CD14-positive monocyte (primary cell): ENCODE data around the gene DPCD. TPM values are rescaled to one million over a fixed set of nuclear protein-coding genes. Genes with fewer than 3 reads are reported as not detected.
A peak's percentile ranks its signal among the peaks of the same experiment; 100 is the strongest.

Source experiments
- DNase-seq, 3 donors: peaks; one replicate each; pipeline ENCODE4 v3.0.0-alpha.2; 2011 to 2022
- H2AFZ ChIP-seq: 2 replicates; pipeline ENCODE4 v1.6.0; 2012; ENCODE audit warnings: mild to moderate bottlenecking, low read depth, low read length, inconsistent platforms; ENCODE audit not compliant: insufficient read depth, poor library complexity, severe bottlenecking
- H3K27ac ChIP-seq, 2 donors: 1 replicate in 1 of 2; 2 replicates in 1 of 2; pipeline ENCODE4 v1.5.1; 2012 to 2013; ENCODE audit warnings: low read length in 2 of 2, control low read depth in 1 of 2, inconsistent platforms in 1 of 2, low read depth in 1 of 2, mild to moderate bottlenecking in 1 of 2
- H3K27me3 ChIP-seq, 2 donors: one replicate each; pipeline versions ENCODE4 v1.6.0 to v1.6.1; 2011 to 2013; ENCODE audit warnings: low read length in 2 of 2; ENCODE audit not compliant: control insufficient read depth in 2 of 2, insufficient read depth in 2 of 2
- H3K36me3 ChIP-seq, 2 donors: replicated peaks in 1 of 2; 1 replicate in 1 of 2; 2 replicates in 1 of 2; pipeline versions ENCODE4 v1.5.1 to v1.6.1; 2012 to 2013; ENCODE audit warnings: low read length in 2 of 2, control low read depth in 1 of 2, inconsistent platforms in 1 of 2, mild to moderate bottlenecking in 1 of 2; ENCODE audit not compliant: insufficient read depth in 2 of 2, control insufficient read depth in 1 of 2
- H3K4me1 ChIP-seq, 2 donors: 1 replicate in 1 of 2; 2 replicates in 1 of 2; pipeline versions ENCODE4 v1.5.1 to v1.6.1; 2012 to 2013; ENCODE audit warnings: low read length in 2 of 2, control low read depth in 1 of 2, inconsistent platforms in 1 of 2, mild to moderate bottlenecking in 1 of 2, moderate library complexity in 1 of 2; ENCODE audit not compliant: insufficient read depth in 2 of 2, control insufficient read depth in 1 of 2
- H3K4me2 ChIP-seq: replicated peaks from 2 replicates; pipeline ENCODE3; 2012; ENCODE audit warnings: low read length, moderate library complexity, mild to moderate bottlenecking; ENCODE audit not compliant: poor library complexity, severe bottlenecking; ENCODE audit errors: extremely low read depth
- H3K4me3 ChIP-seq, 3 experiments: fragments of 200-600 bp in 1 of 3; sonication (generic) in 1 of 3; replicated peaks in 1 of 3; 1 replicate in 2 of 3; 2 replicates in 1 of 3; pipeline ENCODE4 v1.5.1; 2011 to 2013; ENCODE audit warnings: low read length in 3 of 3, mild to moderate bottlenecking in 3 of 3, control low read depth in 2 of 3, low read depth in 2 of 3, inconsistent platforms in 1 of 3, moderate library complexity in 1 of 3
- H3K79me2 ChIP-seq: 2 replicates; pipeline ENCODE4 v1.6.0; 2012; ENCODE audit warnings: mild to moderate bottlenecking, control low read depth, inconsistent platforms, low read length, moderate library complexity; ENCODE audit not compliant: insufficient read depth
- H3K9ac ChIP-seq: 2 replicates; pipeline ENCODE4 v1.6.0; 2017; ENCODE audit warnings: low read length, mild to moderate bottlenecking; ENCODE audit not compliant: insufficient read depth, poor library complexity, severe bottlenecking
- H3K9me3 ChIP-seq, 2 donors: replicated peaks in 1 of 2; 1 replicate in 1 of 2; 2 replicates in 1 of 2; pipeline versions ENCODE4 v1.5.1 to v1.6.1; 2012 to 2013; ENCODE audit warnings: low read length in 2 of 2, control low read depth in 1 of 2; ENCODE audit not compliant: control insufficient read depth in 1 of 2, insufficient read depth in 1 of 2
- H4K20me1 ChIP-seq: 2 replicates; pipeline ENCODE4 v1.6.0; 2012; ENCODE audit warnings: mild to moderate bottlenecking, low read length, control low read depth, moderate library complexity; ENCODE audit not compliant: insufficient read depth
- H3K27ac Mint-ChIP-seq, 7 donors: one replicate each; pipeline ENCODE4 v1.8.0; 2020; ENCODE audit warnings: mild to moderate bottlenecking in 7 of 7, mixed read lengths in 7 of 7, moderate library complexity in 6 of 7, inconsistent platforms in 2 of 7
- H3K27me3 Mint-ChIP-seq, 3 donors: one replicate each; pipeline ENCODE4 v1.8.0; 2021 to 2022; ENCODE audit warnings: low read depth in 3 of 3, mild to moderate bottlenecking in 3 of 3, mixed read lengths in 3 of 3, moderate library complexity in 3 of 3, inconsistent platforms in 1 of 3
- H3K36me3 Mint-ChIP-seq, 2 donors: one replicate each; pipeline ENCODE4 v1.8.0; 2020; ENCODE audit warnings: mixed read lengths in 2 of 2, inconsistent platforms in 1 of 2, mild to moderate bottlenecking in 1 of 2
- H3K4me1 Mint-ChIP-seq: one replicate; pipeline ENCODE4 v1.8.0; 2020; ENCODE audit warnings: mild to moderate bottlenecking, mixed read lengths
- H3K4me3 Mint-ChIP-seq, 2 donors: one replicate each; pipeline ENCODE4 v1.8.0; 2020; ENCODE audit warnings: mild to moderate bottlenecking in 2 of 2, mixed read lengths in 2 of 2, moderate library complexity in 1 of 2
- H3K9me3 Mint-ChIP-seq, 7 donors: one replicate each; pipeline ENCODE4 v1.8.0; 2020 to 2022; ENCODE audit warnings: mixed read lengths in 7 of 7, mild to moderate bottlenecking in 6 of 7, moderate library complexity in 6 of 7, inconsistent platforms in 2 of 7
- CTCF ChIP-seq: fragments of 200-600 bp; IDR thresholded peaks from one replicate; pipeline ENCODE4 v1.8.0; 2022; ENCODE audit warnings: antibody characterized with exemption, mild to moderate bottlenecking
- WGBS: methylation state at CpG from one replicate; pipeline ENCODE4 v1.1.5; 2013; ENCODE audit warnings: missing lambda C conversion rate; ENCODE audit not compliant: insufficient coverage; 5-methylcytosine and 5-hydroxymethylcytosine counted together
- intact Hi-C, 2 donors: fragments of 100-400 bp; cut with micrococcal nuclease; formaldehyde crosslinking; loops; one replicate each; pipeline versions ENCODE4 v1.15.0 to v1.15.1; 2023
- polyA plus RNA-seq, 3 donors: library from polyadenylated mRNA; depleted of rRNA in 1 of 3; unstranded in 2 of 3; stranded (reverse) in 1 of 3; fragments of 300-500 nt in 2 of 3; fragments of >200 nt in 1 of 3; fragmentation: Illumina TruSeq in 2 of 3; gene quantifications; 1 replicate in 2 of 3; 2 replicates in 1 of 3; pipeline ENCODE4 v1.2.3, GENCODE V29; 2012 to 2021

DPCD gene
- polyA plus RNA-seq, 3 donors, result 8.6 to 17.0 (median 9.0) TPM

GRCh38 chr10:101617824-101618568, 29.9 kb downstream of the DPCD start:
- H3K4me1 ChIP-seq, result peaks cover 24 to 26% of the 10 kb centered on the region in 2 donors
- H3K4me3 Mint-ChIP-seq, result peak overlapping the region in 1 of 2 donors; percentile 80
- H3K36me3 Mint-ChIP-seq, result peaks cover 50 to 62% of the 10 kb centered on the region in 2 donors
- H3K27me3 ChIP-seq, result no peaks in the 10 kb centered on the region
- H3K9ac ChIP-seq, result peak overlapping the region; percentile 13
- peak overlapping the region in 6 of 7 donors; percentile 43 to 81 (median 74) for H3K27ac Mint-ChIP-seq
- no peak overlapping the region for H2AFZ ChIP-seq
- no peaks in the 10 kb centered on the region for H3K9me3 ChIP-seq
- peaks cover 0 to 2% (median 0%) of the 10 kb centered on the region in 7 donors for H3K9me3 Mint-ChIP-seq
- peak overlapping the region; percentile 18 to 57 for H3K27ac ChIP-seq
- no peak overlapping the region for H3K4me3 ChIP-seq
- H3K27me3 Mint-ChIP-seq, result peaks cover 0 to 2% (median 1%) of the 10 kb centered on the region in 3 donors
- intact Hi-C loops, result no loop called here
- no peak for TF ChIP-seq CTCF
- no peak for DNase-seq
- H3K4me1 Mint-ChIP-seq, result peaks cover 36% of the 10 kb centered on the region
- WGBS, result 36% methylated on average over 4 of the region's 4 CpGs
- peaks cover 27% of the 10 kb centered on the region for H4K20me1 ChIP-seq
- peaks cover 22 to 74% of the 10 kb centered on the region in 2 donors for H3K36me3 ChIP-seq
- H3K4me2 ChIP-seq, result peak overlapping the region; percentile 30
- H3K79me2 ChIP-seq, result no peaks in the 10 kb centered on the region

GRCh38 chr10:101618871-101619270, 30.8 kb downstream of the DPCD start:
- peaks cover 18 to 73% of the 10 kb centered on the region in 2 donors for H3K36me3 ChIP-seq
- H3K9me3 ChIP-seq, result no peaks in the 10 kb centered on the region
- H3K4me2 ChIP-seq, result no peak overlapping the region
- Mint-ChIP-seq H3K27ac (peak overlapping the region in 6 of 7 donors; percentile 5 to 81 (median 41)), H3K4me1 (peaks cover 39% of the 10 kb centered on the region), H3K9me3 (peaks cover 0 to 2% (median 0%) of the 10 kb centered on the region in 7 donors), H3K36me3 (peaks cover 54 to 71% of the 10 kb centered on the region in 2 donors), H3K27me3 (peaks cover 0 to 2% (median 1%) of the 10 kb centered on the region in 3 donors), H3K4me3 (peak overlapping the region in 1 of 2 donors; percentile 42)
- H2AFZ ChIP-seq, result no peak overlapping the region
- WGBS, result no CpG with 5 or more reads among the region's 2 CpGs
- no peak overlapping the region for H3K4me3 ChIP-seq
- peaks cover 24 to 26% of the 10 kb centered on the region in 2 donors for H3K4me1 ChIP-seq
- intact Hi-C loops, result no loop called here
- H3K27ac ChIP-seq, result peak overlapping the region in 1 of 2 donors; percentile 48
- no peak for TF ChIP-seq CTCF
- no peaks in the 10 kb centered on the region for H3K79me2 ChIP-seq
- no peaks in the 10 kb centered on the region for H3K27me3 ChIP-seq
- H3K9ac ChIP-seq, result no peak overlapping the region
- no peak for DNase-seq
- H4K20me1 ChIP-seq, result peaks cover 27% of the 10 kb centered on the region
